ENCODE data around the gene SPIN1.
A peak's percentile ranks its signal among the peaks of the same experiment; 100 is the strongest.

The SPIN1 gene

DNA sequence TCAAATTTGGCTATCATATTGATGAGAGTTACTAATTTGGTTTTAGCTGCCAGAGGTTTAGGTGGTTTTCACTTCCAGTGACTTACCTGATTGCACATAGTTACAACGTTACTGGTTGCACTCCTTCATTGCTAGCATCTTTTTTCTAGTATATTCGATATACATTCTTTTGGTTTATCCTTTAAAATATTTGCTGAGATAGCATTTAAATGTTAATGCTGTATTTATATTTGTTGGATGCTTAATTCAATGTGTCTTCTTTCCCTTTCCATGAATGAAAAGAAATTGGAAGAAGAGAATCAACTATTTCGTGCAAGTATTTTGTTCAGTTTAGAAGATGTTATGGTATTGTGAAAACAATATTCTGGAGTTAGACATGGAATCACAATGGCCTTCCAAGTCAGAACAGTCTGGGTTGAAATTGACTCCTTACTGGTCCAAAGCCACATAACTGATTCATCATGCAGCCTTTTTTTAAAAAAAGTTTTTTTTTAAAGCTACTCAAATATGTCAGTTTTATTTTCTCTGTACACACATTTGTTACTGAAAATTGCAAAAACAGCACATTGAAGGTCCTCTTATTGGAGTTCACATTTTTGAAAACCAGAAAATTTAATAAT, 2.2 kb downstream of the SPIN1 start:
- no peaks in the 10 kb centered on the region for H3K27me3 ChIP-seq (ENCODE audit: insufficient read depth, low read length, poor library complexity)
- H3K4me3 ChIP-seq (ENCODE audit: low read depth in 1 of 2, low read length in 2 of 2): peak overlapping the region in 1 of 2 experiments; percentile 97; a peak in 1 of 4 replicates
- H3K36me3 ChIP-seq (ENCODE audit: insufficient read depth, low read length): peaks cover 8% of the 10 kb centered on the region
- peaks cover 34% of the 10 kb centered on the region for H3K4me1 ChIP-seq (ENCODE audit: insufficient read depth, low read length)
- DNase-seq: no peak
- H3K4me2 ChIP-seq (ENCODE audit: insufficient read depth, low read length): peak overlapping the region; percentile 82
- no peak overlapping the region for H3K27ac ChIP-seq (ENCODE audit: low read length)
- H3K9me3 ChIP-seq (ENCODE audit: insufficient read depth, low read length, severe bottlenecking): no peaks in the 10 kb centered on the region
- ATAC-seq (ENCODE audit: insufficient read depth, low read depth): no peak
- H4K20me1 ChIP-seq (ENCODE audit: insufficient read depth, low read length): peaks cover 41% of the 10 kb centered on the region
- H3K9ac ChIP-seq (ENCODE audit: low read depth, low read length): no peak overlapping the region; the same call in 1 of the 2 replicates
- peaks cover 64% of the 10 kb centered on the region for H3K79me2 ChIP-seq (ENCODE audit: insufficient read depth, low read length)
- TF ChIP-seq EZH2 (IDR thresholded peaks at IDR 0.05; ENCODE audit: borderline replicate concordance, low read depth, low read length, severe bottlenecking): no peak
- TF ChIP-seq, protein P1, sequence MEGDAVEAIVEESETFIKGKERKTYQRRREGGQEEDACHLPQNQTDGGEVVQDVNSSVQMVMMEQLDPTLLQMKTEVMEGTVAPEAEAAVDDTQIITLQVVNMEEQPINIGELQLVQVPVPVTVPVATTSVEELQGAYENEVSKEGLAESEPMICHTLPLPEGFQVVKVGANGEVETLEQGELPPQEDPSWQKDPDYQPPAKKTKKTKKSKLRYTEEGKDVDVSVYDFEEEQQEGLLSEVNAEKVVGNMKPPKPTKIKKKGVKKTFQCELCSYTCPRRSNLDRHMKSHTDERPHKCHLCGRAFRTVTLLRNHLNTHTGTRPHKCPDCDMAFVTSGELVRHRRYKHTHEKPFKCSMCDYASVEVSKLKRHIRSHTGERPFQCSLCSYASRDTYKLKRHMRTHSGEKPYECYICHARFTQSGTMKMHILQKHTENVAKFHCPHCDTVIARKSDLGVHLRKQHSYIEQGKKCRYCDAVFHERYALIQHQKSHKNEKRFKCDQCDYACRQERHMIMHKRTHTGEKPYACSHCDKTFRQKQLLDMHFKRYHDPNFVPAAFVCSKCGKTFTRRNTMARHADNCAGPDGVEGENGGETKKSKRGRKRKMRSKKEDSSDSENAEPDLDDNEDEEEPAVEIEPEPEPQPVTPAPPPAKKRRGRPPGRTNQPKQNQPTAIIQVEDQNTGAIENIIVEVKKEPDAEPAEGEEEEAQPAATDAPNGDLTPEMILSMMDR (IDR thresholded peaks at IDR 0.05; ENCODE audit: borderline replicate concordance, extremely low read depth, low read length, poor library complexity, severe bottlenecking): no peak
- H2AFZ ChIP-seq (ENCODE audit: low read depth, low read length): no peak overlapping the region

DNA sequence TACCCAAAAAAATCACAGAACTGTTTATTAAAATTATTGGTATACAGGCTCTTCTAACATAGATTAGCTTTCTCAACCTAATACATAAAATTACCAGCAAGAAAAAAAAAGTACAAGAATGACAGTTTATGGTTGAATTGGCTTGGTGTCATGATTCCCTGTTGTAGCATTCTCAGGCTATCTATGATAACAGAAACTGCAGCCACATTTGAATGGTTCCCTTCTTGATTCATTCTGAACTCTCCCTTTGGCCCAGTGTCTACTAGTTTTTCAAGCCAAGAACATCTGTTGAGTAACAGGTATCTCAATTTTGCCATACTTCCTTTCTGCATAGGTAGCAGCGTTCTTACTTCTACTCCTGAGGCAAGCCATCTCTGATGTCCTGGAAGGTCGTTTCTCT, 3.0 kb downstream of the SPIN1 start:
- H3K79me2 ChIP-seq (ENCODE audit: insufficient read depth, low read length): peaks cover 72% of the 10 kb centered on the region
- no peak overlapping the region for H3K4me3 ChIP-seq (ENCODE audit: low read depth in 1 of 2, low read length in 2 of 2)
- TF ChIP-seq EZH2 (IDR thresholded peaks at IDR 0.05; ENCODE audit: borderline replicate concordance, low read depth, low read length, severe bottlenecking): no peak
- TF ChIP-seq, protein P1 (IDR thresholded peaks at IDR 0.05; ENCODE audit: borderline replicate concordance, extremely low read depth, low read length, poor library complexity, severe bottlenecking): no peak
- peaks cover 34% of the 10 kb centered on the region for H3K4me1 ChIP-seq (ENCODE audit: insufficient read depth, low read length)
- H3K9ac ChIP-seq (ENCODE audit: low read depth, low read length): no peak overlapping the region
- peaks cover 8% of the 10 kb centered on the region for H3K36me3 ChIP-seq (ENCODE audit: insufficient read depth, low read length)
- H3K4me2 ChIP-seq (ENCODE audit: insufficient read depth, low read length): peak overlapping the region; percentile 82; the same call in 1 of the 2 replicates
- H3K27ac ChIP-seq (ENCODE audit: low read length): no peak overlapping the region
- no peaks in the 10 kb centered on the region for H3K9me3 ChIP-seq (ENCODE audit: insufficient read depth, low read length, severe bottlenecking)
- H2AFZ ChIP-seq (ENCODE audit: low read depth, low read length): no peak overlapping the region
- no peak for ATAC-seq (ENCODE audit: insufficient read depth, low read depth)
- DNase-seq: no peak
- H4K20me1 ChIP-seq (ENCODE audit: insufficient read depth, low read length): peaks cover 42% of the 10 kb centered on the region
- H3K27me3 ChIP-seq (ENCODE audit: insufficient read depth, low read length, poor library complexity): no peaks in the 10 kb centered on the region

DNA sequence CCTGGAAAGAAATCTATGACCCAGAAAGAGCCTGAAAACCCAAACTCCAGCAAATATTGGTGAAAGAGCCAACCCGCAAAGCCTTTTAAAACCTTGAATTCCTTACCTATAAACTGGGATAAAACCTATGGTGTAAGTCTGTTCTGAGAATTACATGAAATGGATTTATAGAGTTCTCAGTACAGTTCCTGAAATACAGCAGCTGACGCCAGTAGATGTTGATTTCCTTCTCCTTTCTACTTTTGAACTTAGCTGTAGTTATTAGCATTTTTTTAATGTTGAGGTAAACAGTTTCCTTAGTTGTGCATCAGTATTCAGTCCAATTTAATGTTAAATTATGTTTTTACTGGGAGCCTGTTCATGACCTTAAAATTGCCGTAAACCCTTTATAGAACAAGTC, 3.7 kb downstream of the SPIN1 start:
- Histone ChIP-seq H3K4me2 (ENCODE audit: insufficient read depth, low read length) (no peak overlapping the region), H3K27ac (ENCODE audit: low read length) (no peak overlapping the region), H4K20me1 (ENCODE audit: insufficient read depth, low read length) (peaks cover 48% of the 10 kb centered on the region), H3K36me3 (ENCODE audit: insufficient read depth, low read length) (peaks cover 8% of the 10 kb centered on the region), H3K4me1 (ENCODE audit: insufficient read depth, low read length) (peaks cover 34% of the 10 kb centered on the region), H3K9ac (ENCODE audit: low read depth, low read length) (no peak overlapping the region), H2AFZ (ENCODE audit: low read depth, low read length) (no peak overlapping the region), H3K4me3 (ENCODE audit: low read depth in 1 of 2, low read length in 2 of 2) (no peak overlapping the region), H3K79me2 (ENCODE audit: insufficient read depth, low read length) (peaks cover 78% of the 10 kb centered on the region), H3K9me3 (ENCODE audit: insufficient read depth, low read length, severe bottlenecking) (no peaks in the 10 kb centered on the region), H3K27me3 (ENCODE audit: insufficient read depth, low read length, poor library complexity) (no peaks in the 10 kb centered on the region)
- TF ChIP-seq, protein P1 (IDR thresholded peaks at IDR 0.05; ENCODE audit: borderline replicate concordance, extremely low read depth, low read length, poor library complexity, severe bottlenecking): no peak
- TF ChIP-seq EZH2 (IDR thresholded peaks at IDR 0.05; ENCODE audit: borderline replicate concordance, low read depth, low read length, severe bottlenecking): no peak
- ATAC-seq (ENCODE audit: insufficient read depth, low read depth) (no peak), DNase-seq (no peak)
